Adrenal gland (tissue), 12 donors: ENCODE results near the gene GRID1. TPM values are rescaled to one million over a fixed set of nuclear protein-coding genes. Genes with fewer than 3 reads are reported as not detected.

Source experiments
- DNase-seq, 7 donors: peaks; one replicate each; pipeline ENCODE4 v3.0.0-alpha.2; 2019 to 2020
- H3K27ac ChIP-seq, 5 donors: fragments of 200-600 bp; sonication (generic) in 4 of 5; 1 replicate in 3 of 5; 2 replicates in 2 of 5; pipeline versions ENCODE4 v1.5.1 to v1.8.0; 2016 to 2020; ENCODE audit warnings: mild to moderate bottlenecking in 1 of 5
- H3K27me3 ChIP-seq: fragments of 200-600 bp; 2 replicates; pipeline ENCODE4 v1.8.0; 2021
- H3K36me3 ChIP-seq, 2 donors: fragments of 200-600 bp; replicated peaks in 1 of 2; 1 replicate in 1 of 2; 2 replicates in 1 of 2; pipeline versions ENCODE4 v1.5.1 to v1.8.0; 2018 to 2022
- H3K4me1 ChIP-seq, 2 donors: fragments of 200-600 bp; replicated peaks in 1 of 2; 1 replicate in 1 of 2; 2 replicates in 1 of 2; pipeline versions ENCODE4 v1.5.1 to v1.8.0; 2018 to 2021
- H3K4me3 ChIP-seq, 4 donors: fragments of 200-600 bp; sonication (generic) in 3 of 4; one replicate each; pipeline ENCODE4 v1.5.1; 2016 to 2018
- H3K9me3 ChIP-seq, 3 donors: fragments of 200-600 bp; sonication (generic) in 1 of 3; replicated peaks in 1 of 3; 1 replicate in 2 of 3; 2 replicates in 1 of 3; pipeline versions ENCODE4 v1.5.1 to v1.8.0; 2016 to 2021
- POLR2A ChIP-seq, 2 donors: fragments of 450-650 bp; IDR thresholded peaks; one replicate each; pipeline ENCODE4 v1.6.1; 2017; ENCODE audit warnings: antibody characterized with exemption in 2 of 2, mild to moderate bottlenecking in 2 of 2, moderate library complexity in 1 of 2
- WGBS, 4 donors: extraction: QIAGEN DNeasy Blood & Tissue Kit in 2 of 4; methylation state at CpG; one replicate each; pipeline versions ENCODE4 v1.1.5 to v1.1.7; 2013 to 2017; 5-methylcytosine and 5-hydroxymethylcytosine counted together
- intact Hi-C, 2 donors: fragments of 100-400 bp; cut with DNase I; formaldehyde crosslinking; loops; one replicate each; pipeline versions ENCODE4 v1.14.1 to v1.15.0; 2022 to 2023
- polyA plus RNA-seq, 3 donors: library from polyadenylated mRNA; stranded (reverse); fragments of 200-250 nt in 2 of 3; fragments of 350-450 nt in 1 of 3; fragmentation: Illumina TruSeq in 1 of 3; extraction: RNeasy Lipid Tissue Mini Kit (QIAGEN cat#74804) in 1 of 3; gene quantifications; one replicate each; pipeline ENCODE4 v1.2.3, GENCODE V29; 2013 to 2014
- total RNA-seq, 9 donors: library from RNA; depleted of rRNA in 4 of 9; stranded (reverse); fragments of >200 nt in 4 of 9; fragments of 120-200 nt in 1 of 9; fragmentation: NEBNext Ultra II Directional in 1 of 9; extraction: Animal tissue kit (Norgen Biotek cat#: 25700) in 1 of 9; gene quantifications; one replicate each; pipeline versions ENCODE4 v1.1.0 to v1.2.4, GENCODE V29; 2013 to 2023
- TF ChIP-seq, protein P1 (sequence below), 6 experiments: fragments of 450-650 bp in 4 of 6; fragments of 200-600 bp in 2 of 6; sonication (generic) in 1 of 6; IDR thresholded peaks; 1 replicate in 5 of 6; 2 replicates in 1 of 6; pipeline versions ENCODE4 v1.5.1 to v1.8.0; 2016 to 2021; ENCODE audit warnings: antibody characterized with exemption in 6 of 6, mild to moderate bottlenecking in 2 of 6, moderate library complexity in 1 of 6
- donor health status: healthy with polysubstance abuse.
- donor health status: Bipolar disorder and iron deficiency.
- donor health status: DM: yes; HTN: yes; CAD: no.
- donor health status: DM: no; HTN: no; CAD: no.
- donor health status: DM: no; HTN: no; CAD: no.
- donor health status: DM: yes; HTN: yes; CAD: no.

Gene GRID1
- total and polyA plus RNA-seq, 12 donors = 2.2 to 8.0 (median 4.1) TPM

DNA sequence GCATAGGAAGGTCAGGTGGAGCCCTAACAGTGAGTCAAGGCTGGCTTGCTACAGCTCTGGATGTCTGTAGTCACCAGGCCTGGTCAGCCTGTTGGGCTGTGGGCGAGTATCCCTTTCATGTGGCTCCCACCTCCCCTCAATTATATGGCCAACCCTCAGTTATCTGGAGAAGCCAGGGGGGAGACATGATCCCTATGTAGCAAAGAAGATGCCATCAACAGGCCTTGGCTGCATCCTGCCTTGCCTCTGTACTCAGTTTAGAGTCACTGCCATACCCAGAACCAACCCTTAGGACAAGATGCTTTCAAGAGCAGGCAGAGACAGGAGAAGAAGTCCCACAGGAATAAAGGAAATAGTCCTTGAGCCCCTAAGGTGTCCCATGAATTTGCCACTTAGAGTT is 763.9 kb downstream of the GRID1 start:
- WGBS, 4 donors = 79 to 83% (median 80%) methylated on average over 1 of the region's 1 CpG; no CpG with 5 or more reads in 1 of the 4 donors
- Histone ChIP-seq H3K4me1 (no peaks in the 10 kb centered on the region), H3K27me3 (no peaks in the 10 kb centered on the region), H3K9me3 (no peaks in the 10 kb centered on the region), H3K4me3 (no peak overlapping the region), H3K36me3 (no peaks in the 10 kb centered on the region), H3K27ac (no peak overlapping the region)
- TF ChIP-seq POLR2A (IDR thresholded peaks at IDR 0.05) = no peak
- TF ChIP-seq, protein P1, sequence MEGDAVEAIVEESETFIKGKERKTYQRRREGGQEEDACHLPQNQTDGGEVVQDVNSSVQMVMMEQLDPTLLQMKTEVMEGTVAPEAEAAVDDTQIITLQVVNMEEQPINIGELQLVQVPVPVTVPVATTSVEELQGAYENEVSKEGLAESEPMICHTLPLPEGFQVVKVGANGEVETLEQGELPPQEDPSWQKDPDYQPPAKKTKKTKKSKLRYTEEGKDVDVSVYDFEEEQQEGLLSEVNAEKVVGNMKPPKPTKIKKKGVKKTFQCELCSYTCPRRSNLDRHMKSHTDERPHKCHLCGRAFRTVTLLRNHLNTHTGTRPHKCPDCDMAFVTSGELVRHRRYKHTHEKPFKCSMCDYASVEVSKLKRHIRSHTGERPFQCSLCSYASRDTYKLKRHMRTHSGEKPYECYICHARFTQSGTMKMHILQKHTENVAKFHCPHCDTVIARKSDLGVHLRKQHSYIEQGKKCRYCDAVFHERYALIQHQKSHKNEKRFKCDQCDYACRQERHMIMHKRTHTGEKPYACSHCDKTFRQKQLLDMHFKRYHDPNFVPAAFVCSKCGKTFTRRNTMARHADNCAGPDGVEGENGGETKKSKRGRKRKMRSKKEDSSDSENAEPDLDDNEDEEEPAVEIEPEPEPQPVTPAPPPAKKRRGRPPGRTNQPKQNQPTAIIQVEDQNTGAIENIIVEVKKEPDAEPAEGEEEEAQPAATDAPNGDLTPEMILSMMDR (IDR thresholded peaks at IDR 0.05) = no peak
- intact Hi-C loops = no loop called here
- no peak for DNase-seq

DNA sequence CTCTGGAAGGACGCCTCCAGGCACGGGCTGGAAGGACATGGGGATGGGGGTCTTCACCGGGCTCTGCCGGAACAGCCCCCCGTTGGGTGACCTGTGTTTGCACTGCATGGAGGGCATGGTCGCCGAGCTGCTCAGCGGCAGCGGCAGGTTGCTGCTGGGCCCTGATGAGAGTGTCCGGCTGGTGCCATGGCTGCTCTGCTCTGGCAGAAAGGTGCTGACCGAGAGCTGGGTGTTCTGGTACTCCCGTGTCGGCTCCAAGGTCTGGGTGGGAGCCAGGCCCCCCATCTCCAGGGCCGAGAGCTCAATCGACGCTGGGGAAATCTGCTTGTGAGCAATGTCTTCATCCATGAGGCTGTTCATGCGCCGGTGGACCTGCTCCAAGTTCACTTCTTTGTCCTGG is 764.3 kb downstream of the GRID1 start:
- intact Hi-C loops = no loop called here
- H3K4me1 ChIP-seq = no peaks in the 10 kb centered on the region
- DNase-seq = no peak
- TF ChIP-seq, protein P1 (IDR thresholded peaks at IDR 0.05) = no peak
- no peak for TF ChIP-seq POLR2A (IDR thresholded peaks at IDR 0.05)
- H3K36me3 ChIP-seq = no peaks in the 10 kb centered on the region
- H3K27me3 ChIP-seq = no peaks in the 10 kb centered on the region
- WGBS, 4 donors = 95 to 96% (median 96%) methylated on average over 11 to 18 of the region's 18 CpGs
- no peak overlapping the region for H3K27ac ChIP-seq
- H3K9me3 ChIP-seq = no peaks in the 10 kb centered on the region
- H3K4me3 ChIP-seq = no peak overlapping the region

DNA sequence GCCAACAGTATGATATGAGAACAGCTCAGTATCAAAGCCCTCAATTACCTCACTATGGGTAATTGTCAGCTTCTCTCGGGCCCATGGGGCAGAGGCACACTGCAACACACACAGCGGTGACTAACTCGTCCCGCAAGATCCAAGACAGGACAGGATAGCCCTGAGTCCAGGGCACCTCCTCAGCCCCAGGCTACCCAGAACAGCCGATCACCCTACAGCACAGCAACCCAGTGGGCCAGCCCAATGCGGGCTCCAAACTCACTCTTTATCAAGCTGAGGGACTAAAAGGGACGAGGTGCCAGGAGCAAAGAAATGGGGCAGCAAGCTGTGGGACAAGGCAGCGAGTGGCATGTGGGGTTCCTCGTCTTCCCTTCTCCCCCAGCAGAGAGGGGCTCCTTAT is 765.1 kb downstream of the GRID1 start:
- Histone ChIP-seq H3K9me3 (no peaks in the 10 kb centered on the region), H3K27ac (no peak overlapping the region), H3K36me3 (no peaks in the 10 kb centered on the region), H3K27me3 (no peaks in the 10 kb centered on the region), H3K4me3 (no peak overlapping the region), H3K4me1 (no peaks in the 10 kb centered on the region)
- TF ChIP-seq, protein P1 (IDR thresholded peaks at IDR 0.05) = no peak
- no peak for TF ChIP-seq POLR2A (IDR thresholded peaks at IDR 0.05)
- no peak for DNase-seq
- intact Hi-C loops = no loop called here
- 93 to 96% (median 94%) methylated on average over 3 to 9 of the region's 9 CpGs for WGBS, 4 donors

DNA sequence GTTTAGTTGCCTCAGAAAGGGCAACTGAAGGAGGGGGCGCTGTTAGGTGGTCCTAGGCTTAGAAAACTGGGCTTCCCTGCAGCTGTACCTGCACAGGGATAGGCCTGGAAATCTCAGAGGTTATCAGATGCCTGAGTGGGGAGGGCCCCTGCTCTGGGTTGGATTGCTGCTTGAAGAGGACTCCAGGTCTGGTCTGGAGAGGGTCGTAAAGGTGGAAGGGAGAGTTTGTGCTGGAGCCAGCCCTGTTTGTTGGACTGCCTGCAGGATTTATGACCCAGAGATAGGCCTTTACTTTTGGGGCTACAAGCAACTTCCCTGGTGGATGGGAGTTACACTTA is 765.9 kb downstream of the GRID1 start:
- no peaks in the 10 kb centered on the region for H3K27me3 ChIP-seq
- H3K4me3 ChIP-seq = no peak overlapping the region
- TF ChIP-seq, protein P1 (IDR thresholded peaks at IDR 0.05) = no peak
- no peak for TF ChIP-seq POLR2A (IDR thresholded peaks at IDR 0.05)
- no peaks in the 10 kb centered on the region for H3K9me3 ChIP-seq
- intact Hi-C loops = no loop called here
- DNase-seq = no peak
- whole genome bisulfite sequencing, 4 donors = 71 to 98% (median 88%) methylated on average over 1 to 2 of the region's 2 CpGs
- no peaks in the 10 kb centered on the region for H3K36me3 ChIP-seq
- no peak overlapping the region for H3K27ac ChIP-seq
- H3K4me1 ChIP-seq = no peaks in the 10 kb centered on the region
